ENCODE results near the gene B3GALNT2.
A peak's percentile ranks its signal among the peaks of the same experiment; 100 is the strongest.

B3GALNT2 gene

DNA sequence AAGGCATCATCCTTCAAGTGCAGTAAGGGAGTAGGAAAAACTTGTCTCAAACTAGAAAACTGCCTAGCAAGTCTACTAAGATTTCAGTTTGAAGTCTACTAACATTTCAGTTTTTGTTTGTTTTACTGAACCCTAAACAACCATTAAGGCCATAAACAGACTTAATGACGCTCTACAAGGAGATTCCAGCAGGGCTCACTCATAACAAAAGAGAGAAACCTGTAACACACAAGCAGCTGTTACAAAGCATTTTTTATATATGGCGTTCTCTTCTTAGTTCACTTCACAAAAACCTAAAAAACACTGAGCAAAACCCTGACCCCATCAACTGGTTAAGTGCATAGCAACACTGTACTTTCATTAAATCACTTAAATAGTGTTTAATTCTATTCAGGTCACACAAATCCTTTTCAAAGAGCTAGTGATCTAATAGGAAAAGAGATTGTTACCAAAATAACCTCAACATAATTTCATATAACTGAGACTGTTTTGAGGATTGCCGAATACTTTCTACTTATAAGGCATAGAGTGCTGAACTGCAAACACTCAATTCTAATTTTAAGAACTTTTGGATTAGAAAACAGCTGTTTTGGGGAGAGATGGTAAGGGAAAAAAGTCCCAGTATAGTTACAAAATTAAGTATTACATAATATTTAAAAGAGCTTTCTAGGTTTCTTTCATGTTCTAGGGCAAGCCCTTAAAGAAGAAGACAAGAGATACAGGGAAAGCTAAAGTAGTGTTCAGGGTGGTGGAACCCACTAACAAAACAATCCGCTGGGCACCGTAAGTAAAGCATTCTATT lies 1.4 kb downstream of the B3GALNT2 start:
- no peak for TF ChIP-seq ZFX (IDR thresholded peaks at IDR 0.05)
- TF ChIP-seq, protein P1, sequence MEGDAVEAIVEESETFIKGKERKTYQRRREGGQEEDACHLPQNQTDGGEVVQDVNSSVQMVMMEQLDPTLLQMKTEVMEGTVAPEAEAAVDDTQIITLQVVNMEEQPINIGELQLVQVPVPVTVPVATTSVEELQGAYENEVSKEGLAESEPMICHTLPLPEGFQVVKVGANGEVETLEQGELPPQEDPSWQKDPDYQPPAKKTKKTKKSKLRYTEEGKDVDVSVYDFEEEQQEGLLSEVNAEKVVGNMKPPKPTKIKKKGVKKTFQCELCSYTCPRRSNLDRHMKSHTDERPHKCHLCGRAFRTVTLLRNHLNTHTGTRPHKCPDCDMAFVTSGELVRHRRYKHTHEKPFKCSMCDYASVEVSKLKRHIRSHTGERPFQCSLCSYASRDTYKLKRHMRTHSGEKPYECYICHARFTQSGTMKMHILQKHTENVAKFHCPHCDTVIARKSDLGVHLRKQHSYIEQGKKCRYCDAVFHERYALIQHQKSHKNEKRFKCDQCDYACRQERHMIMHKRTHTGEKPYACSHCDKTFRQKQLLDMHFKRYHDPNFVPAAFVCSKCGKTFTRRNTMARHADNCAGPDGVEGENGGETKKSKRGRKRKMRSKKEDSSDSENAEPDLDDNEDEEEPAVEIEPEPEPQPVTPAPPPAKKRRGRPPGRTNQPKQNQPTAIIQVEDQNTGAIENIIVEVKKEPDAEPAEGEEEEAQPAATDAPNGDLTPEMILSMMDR (conservative IDR thresholded peaks at IDR 0.05) = no peak
- H3K27ac ChIP-seq = peak overlapping the region; percentile 100

DNA sequence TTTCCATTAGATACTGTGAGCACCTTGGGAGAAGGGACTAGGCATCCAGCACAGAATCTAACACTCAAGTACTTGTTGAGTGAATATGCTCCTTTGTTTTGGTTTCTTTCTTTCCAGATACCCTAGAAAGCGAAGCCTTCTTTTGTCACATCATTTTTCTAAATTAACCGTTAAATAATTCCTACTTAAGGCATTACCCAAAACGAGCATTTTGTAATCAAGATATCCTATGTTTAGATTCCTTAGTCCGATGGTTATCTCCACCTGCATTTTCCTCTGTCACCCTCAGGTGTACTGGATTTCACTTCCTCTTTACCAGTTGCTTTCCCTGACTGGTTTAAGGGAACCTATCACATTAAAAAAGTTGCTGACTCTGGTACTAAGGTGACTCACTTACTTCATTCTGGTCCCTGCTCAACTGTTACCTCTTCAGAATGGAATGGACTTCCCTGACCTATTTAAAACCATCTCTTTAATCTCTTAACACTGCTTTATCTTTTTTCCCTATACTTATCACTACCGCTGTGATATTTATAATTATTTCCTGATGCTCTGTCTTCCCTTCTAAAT lies 3.2 kb downstream of the B3GALNT2 start:
- H3K27ac ChIP-seq = no peak overlapping the region
- no peak for TF ChIP-seq ZFX (IDR thresholded peaks at IDR 0.05)
- TF ChIP-seq, protein P1 (conservative IDR thresholded peaks at IDR 0.05) = no peak

DNA sequence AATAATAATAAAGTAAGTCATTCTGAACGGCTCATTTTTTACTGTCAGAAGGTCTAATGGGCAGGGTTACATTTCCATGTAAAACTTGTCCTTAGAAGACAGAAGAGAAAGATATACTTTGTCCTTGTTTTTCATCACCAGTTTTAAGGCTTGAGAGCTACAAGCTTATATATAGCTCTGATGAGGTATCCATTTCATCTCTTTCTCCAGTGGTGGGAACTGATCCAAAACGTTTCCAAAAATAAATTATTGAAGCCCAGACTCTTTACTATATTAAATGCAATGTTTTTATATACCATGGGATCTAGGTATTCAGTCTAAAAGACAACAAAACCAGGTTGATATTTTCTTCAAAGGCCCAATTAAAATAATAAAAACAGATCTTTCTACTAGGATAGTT lies 8.7 kb downstream of the B3GALNT2 start:
- no peak overlapping the region for H3K27ac ChIP-seq
- TF ChIP-seq, protein P1 (conservative IDR thresholded peaks at IDR 0.05) = no peak
- no peak for TF ChIP-seq ZFX (IDR thresholded peaks at IDR 0.05)

- no peak overlapping the region for H3K27ac ChIP-seq
- no peak for TF ChIP-seq ZFX (IDR thresholded peaks at IDR 0.05)
- TF ChIP-seq, protein P1 (conservative IDR thresholded peaks at IDR 0.05) = no peak
These were observed 9.2 kb downstream of the B3GALNT2 start for GRCh38 chr1:235495030-235495429.

DNA sequence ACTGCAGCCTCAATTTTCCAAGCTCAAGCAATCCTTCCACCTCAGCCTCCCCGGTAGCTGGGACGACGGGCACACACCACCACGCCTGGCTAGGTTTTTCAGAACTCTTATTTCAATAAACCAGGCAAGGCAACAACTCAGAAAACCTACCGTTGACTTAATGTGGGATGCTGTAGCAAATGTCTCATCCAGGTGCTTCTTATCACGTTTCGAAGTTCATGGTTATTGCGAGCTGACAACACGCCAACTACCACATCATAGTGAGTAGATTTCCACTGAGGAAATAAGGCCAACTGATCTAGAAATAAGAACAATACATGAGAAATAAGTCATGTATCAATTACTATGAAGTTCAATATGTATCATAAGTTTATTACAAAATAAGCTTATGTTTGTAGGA lies 9.7 kb downstream of the B3GALNT2 start:
- TF ChIP-seq ZFX (IDR thresholded peaks at IDR 0.05) = no peak
- TF ChIP-seq, protein P1 (conservative IDR thresholded peaks at IDR 0.05) = no peak
- H3K27ac ChIP-seq = no peak overlapping the region

GRCh38 chr1:235491644-235492043 lies 12.6 kb downstream of the B3GALNT2 start:
- H3K27ac ChIP-seq = no peak overlapping the region
- TF ChIP-seq, protein P1 (conservative IDR thresholded peaks at IDR 0.05) = no peak
- TF ChIP-seq ZFX (IDR thresholded peaks at IDR 0.05) = no peak

- TF ChIP-seq ZFX (IDR thresholded peaks at IDR 0.05) = no peak
- TF ChIP-seq, protein P1 (conservative IDR thresholded peaks at IDR 0.05) = no peak
- no peak overlapping the region for H3K27ac ChIP-seq
These were observed 17.9 kb downstream of the B3GALNT2 start for GRCh38 chr1:235486321-235486720.

Data from C4-2B (cell line).